ENCODE results near the gene STAG1. TPM values are rescaled to one million over a fixed set of nuclear protein-coding genes. Genes with fewer than 3 reads are reported as not detected.
A peak's percentile ranks its signal among the peaks of the same experiment; 100 is the strongest.
"Not testable (repeated sequence)": the region's sequence is repeated elsewhere in the genome, so short reads cannot be mapped to it uniquely, and the experiment has no call there.

Gene STAG1
- polyA plus RNA-seq, 6 donors from 2014 or later = 14.0 to 27.7 (median 25.1) TPM

DNA sequence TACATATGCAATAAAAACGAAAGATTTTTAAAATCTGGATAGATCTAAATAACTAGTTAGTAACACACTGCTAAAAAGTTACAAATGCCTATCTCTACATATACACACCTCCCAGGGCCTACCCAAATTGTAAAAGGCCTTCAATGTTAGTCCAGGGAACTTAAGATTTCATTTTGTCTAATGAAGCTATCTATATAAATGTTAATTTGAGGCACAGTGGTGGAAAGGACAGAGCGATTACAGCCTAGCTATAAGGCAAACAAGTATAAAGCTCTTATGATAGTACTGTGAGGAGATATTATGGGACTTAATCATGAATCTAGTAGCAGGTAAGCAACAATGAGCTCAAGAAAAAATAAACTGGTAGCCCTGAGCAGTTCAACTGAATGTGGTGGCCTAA, 101.7 kb downstream of the STAG1 start:
- peaks cover 39 to 54% (median 53%) of the 10 kb centered on the region in 3 donors for H3K4me1 Mint-ChIP-seq
- ATAC-seq (ENCODE audit: low read depth in 2 of 2) (no peak), DNase-seq (no peak)
- H3K4me3 Mint-ChIP-seq = no peak overlapping the region
- H3K36me3 Mint-ChIP-seq = peaks cover 9 to 17% of the 10 kb centered on the region in 2 donors
- peaks cover 0 to 31% (median 19%) of the 10 kb centered on the region in 7 donors for H3K9me3 Mint-ChIP-seq
- H3K27me3 Mint-ChIP-seq = no peaks in the 10 kb centered on the region
- peak overlapping the region in 2 of 6 donors; percentile 5 to 18 for H3K27ac Mint-ChIP-seq

- H3K4me3 Mint-ChIP-seq = peak overlapping the region in 2 of 8 donors; percentile 4 to 27
- no peaks in the 10 kb centered on the region for H3K36me3 Mint-ChIP-seq
- no peak for ATAC-seq (ENCODE audit: low read depth in 2 of 2)
- no peaks in the 10 kb centered on the region for H3K27me3 Mint-ChIP-seq
- H3K27ac Mint-ChIP-seq = peak overlapping the region in 4 of 6 donors; percentile 0 to 20 (median 2)
- peaks cover 43 to 72% (median 69%) of the 10 kb centered on the region in 3 donors for H3K4me1 Mint-ChIP-seq
- no peaks in the 10 kb centered on the region for H3K9me3 Mint-ChIP-seq
- no peak for DNase-seq
These were observed 106.3 kb downstream of the STAG1 start for GRCh38 chr3:136645915-136646314.

DNA sequence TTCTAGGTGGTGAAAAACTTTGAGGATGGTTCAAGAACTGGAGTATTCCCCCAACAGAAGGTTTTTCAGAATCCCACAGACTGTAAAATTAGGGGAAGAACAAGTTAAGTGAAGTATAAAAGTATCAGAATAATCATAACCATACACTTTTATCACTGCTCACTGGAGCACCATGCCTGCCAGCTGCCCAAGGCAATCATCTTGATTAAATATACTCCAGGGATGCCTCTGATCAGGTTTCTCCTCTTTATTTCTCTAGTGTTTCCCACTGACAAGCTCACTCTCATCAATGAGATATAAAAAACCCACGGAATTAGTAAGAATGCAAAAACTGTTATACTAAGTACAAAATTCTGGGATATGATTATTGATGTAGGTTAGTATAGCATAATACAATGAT, 108.0 kb downstream of the STAG1 start:
- ATAC-seq (ENCODE audit: low read depth in 2 of 2) = no peak
- Mint-ChIP-seq H3K27me3 (no peaks in the 10 kb centered on the region), H3K4me1 (peaks cover 38 to 77% (median 67%) of the 10 kb centered on the region in 3 donors)

GRCh38 chr3:136643380-136643779, 108.8 kb downstream of the STAG1 start:
- not testable (repeated sequence) for DNase-seq; ATAC-seq (ENCODE audit: low read depth in 2 of 2); H3K4me3 Mint-ChIP-seq; H3K36me3 Mint-ChIP-seq; H3K9me3 Mint-ChIP-seq; H3K27me3 Mint-ChIP-seq
- peaks cover 31 to 74% (median 59%) of the 10 kb centered on the region in 3 donors for H3K4me1 Mint-ChIP-seq
- peak overlapping the region in 1 of 6 donors; percentile 56 for H3K27ac Mint-ChIP-seq

More for the DNA sequence above, 108.0 kb downstream of the STAG1 start:
- no peak for DNase-seq
- Mint-ChIP-seq H3K9me3 (no peaks in the 10 kb centered on the region), H3K36me3 (peaks cover 0 to 3% of the 10 kb centered on the region in 2 donors), H3K4me3 (no peak overlapping the region), H3K27ac (no peak overlapping the region)

- Mint-ChIP-seq H3K9me3 (no peaks in the 10 kb centered on the region), H3K27me3 (no peaks in the 10 kb centered on the region), H3K27ac (peak overlapping the region in 1 of 6 donors; percentile 74), H3K36me3 (peaks cover 0 to 9% of the 10 kb centered on the region in 2 donors), H3K4me1 (peaks cover 29 to 75% (median 53%) of the 10 kb centered on the region in 3 donors), H3K4me3 (no peak overlapping the region)
- ATAC-seq (ENCODE audit: low read depth in 2 of 2) = no peak
- no peak for DNase-seq
These were observed 109.5 kb downstream of the STAG1 start for GRCh38 chr3:136642711-136643110.

GRCh38 chr3:136639069-136639468, 113.1 kb downstream of the STAG1 start:
- ATAC-seq (ENCODE audit: low read depth in 2 of 2) = no peak
- DNase-seq = no peak
- Mint-ChIP-seq H3K27me3 (no peaks in the 10 kb centered on the region), H3K27ac (peak overlapping the region in 2 of 6 donors; percentile 48 to 56), H3K36me3 (peaks cover 0 to 9% of the 10 kb centered on the region in 2 donors), H3K9me3 (peaks cover 0 to 2% (median 0%) of the 10 kb centered on the region in 7 donors), H3K4me1 (peaks cover 22 to 76% (median 50%) of the 10 kb centered on the region in 3 donors), H3K4me3 (no peak overlapping the region)

GRCh38 chr3:136637176-136637575, 115.0 kb downstream of the STAG1 start:
- Mint-ChIP-seq H3K27me3 (no peaks in the 10 kb centered on the region), H3K36me3 (peaks cover 0 to 9% of the 10 kb centered on the region in 2 donors), H3K9me3 (peaks cover 0 to 2% (median 0%) of the 10 kb centered on the region in 7 donors), H3K4me3 (no peak overlapping the region), H3K27ac (peak overlapping the region in 1 of 6 donors; percentile 16), H3K4me1 (peaks cover 30 to 71% (median 51%) of the 10 kb centered on the region in 3 donors)
- DNase-seq (no peak), ATAC-seq (ENCODE audit: low read depth in 2 of 2) (no peak)

- peaks cover 0 to 10% of the 10 kb centered on the region in 2 donors for H3K36me3 Mint-ChIP-seq
- H3K27ac Mint-ChIP-seq = no peak overlapping the region
- DNase-seq (no peak), ATAC-seq (ENCODE audit: low read depth in 2 of 2) (no peak)
- H3K4me1 Mint-ChIP-seq = peaks cover 35 to 65% (median 48%) of the 10 kb centered on the region in 3 donors
- H3K4me3 Mint-ChIP-seq = no peak overlapping the region
- H3K9me3 Mint-ChIP-seq = peaks cover 0 to 2% (median 0%) of the 10 kb centered on the region in 7 donors
- no peaks in the 10 kb centered on the region for H3K27me3 Mint-ChIP-seq
These were observed 117.4 kb downstream of the STAG1 start for GRCh38 chr3:136634821-136635220.

- Mint-ChIP-seq H3K36me3 (peaks cover 12 to 23% of the 10 kb centered on the region in 2 donors), H3K4me3 (peak overlapping the region in 1 of 8 donors; percentile 71), H3K27ac (peak overlapping the region in 4 of 6 donors; percentile 3 to 76 (median 43)), H3K27me3 (no peaks in the 10 kb centered on the region), H3K9me3 (peaks cover 6 to 12% (median 8%) of the 10 kb centered on the region in 7 donors), H3K4me1 (peaks cover 39 to 59% (median 51%) of the 10 kb centered on the region in 3 donors)
- ATAC-seq (ENCODE audit: low read depth in 2 of 2) (no peak), DNase-seq (no peak)
These were observed 119.5 kb downstream of the STAG1 start for GRCh38 chr3:136632625-136633081.

- Mint-ChIP-seq H3K4me3 (no peak overlapping the region), H3K9me3 (peaks cover 6 to 14% (median 9%) of the 10 kb centered on the region in 7 donors), H3K4me1 (peaks cover 43 to 55% (median 51%) of the 10 kb centered on the region in 3 donors), H3K27ac (no peak overlapping the region), H3K27me3 (no peaks in the 10 kb centered on the region), H3K36me3 (peaks cover 15 to 26% of the 10 kb centered on the region in 2 donors)
- ATAC-seq (ENCODE audit: low read depth in 2 of 2) = no peak
- DNase-seq = no peak
These were observed 120.8 kb downstream of the STAG1 start for GRCh38 chr3:136631424-136631823.

GRCh38 chr3:136630915-136631314, 121.3 kb downstream of the STAG1 start:
- peaks cover 15 to 26% of the 10 kb centered on the region in 2 donors for H3K36me3 Mint-ChIP-seq
- H3K27ac Mint-ChIP-seq = no peak overlapping the region
- peaks cover 6 to 14% (median 9%) of the 10 kb centered on the region in 7 donors for H3K9me3 Mint-ChIP-seq
- H3K27me3 Mint-ChIP-seq = no peaks in the 10 kb centered on the region
- ATAC-seq (ENCODE audit: low read depth in 2 of 2) (no peak), DNase-seq (no peak)
- no peak overlapping the region for H3K4me3 Mint-ChIP-seq
- H3K4me1 Mint-ChIP-seq = peaks cover 44 to 60% (median 53%) of the 10 kb centered on the region in 3 donors

DNA sequence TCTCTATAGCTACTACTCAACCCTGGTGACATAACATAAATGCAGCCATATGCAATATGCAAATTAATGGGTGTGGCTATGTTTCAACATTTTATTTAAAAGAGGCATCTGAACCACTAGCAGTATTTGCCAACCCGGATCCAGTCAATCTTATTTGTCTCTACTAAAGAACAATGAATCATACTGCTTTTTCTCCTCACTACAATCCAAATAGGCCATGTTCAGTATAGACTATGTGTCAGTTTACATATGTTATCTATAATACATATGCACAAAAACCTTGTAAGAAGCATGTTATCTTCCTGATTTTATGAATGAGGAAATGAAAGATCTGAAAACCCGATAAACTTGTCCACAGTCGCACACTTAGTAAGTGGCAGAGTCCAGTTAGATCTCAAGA, 125.7 kb downstream of the STAG1 start:
- Mint-ChIP-seq H3K4me1 (peaks cover 27 to 45% (median 31%) of the 10 kb centered on the region in 3 donors), H3K36me3 (peaks cover 15 to 28% of the 10 kb centered on the region in 2 donors), H3K27ac (peak overlapping the region in 1 of 6 donors; percentile 58)

GRCh38 chr3:136624894-136625815, 127.0 kb downstream of the STAG1 start:
- Mint-ChIP-seq H3K4me1 (peaks cover 22 to 40% (median 28%) of the 10 kb centered on the region in 3 donors), H3K9me3 (peaks cover 6 to 14% (median 9%) of the 10 kb centered on the region in 7 donors), H3K27ac (peak overlapping the region in 2 of 6 donors; percentile 53 to 94), H3K27me3 (no peaks in the 10 kb centered on the region), H3K4me3 (no peak overlapping the region), H3K36me3 (peaks cover 15 to 31% of the 10 kb centered on the region in 2 donors)
- DNase-seq = no peak
- no peak for ATAC-seq (ENCODE audit: low read depth in 2 of 2)

More for the DNA sequence above, 125.7 kb downstream of the STAG1 start:
- no peak overlapping the region for H3K4me3 Mint-ChIP-seq
- no peak for ATAC-seq (ENCODE audit: low read depth in 2 of 2)
- DNase-seq = no peak
- peaks cover 6 to 14% (median 9%) of the 10 kb centered on the region in 7 donors for H3K9me3 Mint-ChIP-seq
- H3K27me3 Mint-ChIP-seq = no peaks in the 10 kb centered on the region
